COR-L47 (cell line): ENCODE results near the gene PTGS2.
"Not testable (repeated sequence)": the region's sequence is repeated elsewhere in the genome, so short reads cannot be mapped to it uniquely, and the experiment has no call there.

Experiments
- DNase-seq: peaks from one replicate; lab custom pipeline; 2025; lab: John Stamatoyannopoulos, UW

PTGS2 gene

GRCh38 chr1:186670297-186671135 lies 9.7 kb downstream of the PTGS2 start:
- DNase-seq: no peak

GRCh38 chr1:186669784-186670183 lies 10.4 kb downstream of the PTGS2 start:
- not testable (repeated sequence) for DNase-seq

- DNase-seq: not testable (repeated sequence)
Measured at GRCh38 chr1:186664217-186664616, 16.0 kb downstream of the PTGS2 start.

GRCh38 chr1:186662752-186663151 lies 17.5 kb downstream of the PTGS2 start:
- DNase-seq: no peak

- no peak for DNase-seq
Measured at GRCh38 chr1:186659890-186660341, 20.3 kb downstream of the PTGS2 start.

- no peak for DNase-seq
Measured at GRCh38 chr1:186658999-186659398, 21.2 kb downstream of the PTGS2 start.

GRCh38 chr1:186657481-186657880 lies 22.7 kb downstream of the PTGS2 start:
- no peak for DNase-seq

GRCh38 chr1:186655876-186656275 lies 24.3 kb downstream of the PTGS2 start:
- no peak for DNase-seq

GRCh38 chr1:186654741-186655140 lies 25.5 kb downstream of the PTGS2 start:
- no peak for DNase-seq

GRCh38 chr1:186653312-186653711 lies 26.9 kb downstream of the PTGS2 start:
- DNase-seq: no peak

GRCh38 chr1:186648613-186649012 lies 31.6 kb downstream of the PTGS2 start:
- no peak for DNase-seq

- not testable (repeated sequence) for DNase-seq
Measured at GRCh38 chr1:186647985-186648384, 32.2 kb downstream of the PTGS2 start.

GRCh38 chr1:186643614-186644013 lies 36.6 kb downstream of the PTGS2 start:
- DNase-seq: no peak

- not testable (repeated sequence) for DNase-seq
Measured at GRCh38 chr1:186637567-186637966, 42.7 kb downstream of the PTGS2 start.

GRCh38 chr1:186636786-186637185 lies 43.4 kb downstream of the PTGS2 start:
- no peak for DNase-seq

- peak; percentile 5 for DNase-seq
Measured at GRCh38 chr1:186634511-186634910, 45.7 kb downstream of the PTGS2 start.

GRCh38 chr1:186633116-186633515 lies 47.1 kb downstream of the PTGS2 start:
- no peak for DNase-seq

- no peak for DNase-seq
Measured at GRCh38 chr1:186629341-186629740, 50.9 kb downstream of the PTGS2 start.

GRCh38 chr1:186628910-186629309 lies 51.3 kb downstream of the PTGS2 start:
- no peak for DNase-seq

- no peak for DNase-seq
Measured at GRCh38 chr1:186627019-186627418, 53.2 kb downstream of the PTGS2 start.

GRCh38 chr1:186626356-186626932 lies 53.8 kb downstream of the PTGS2 start:
- no peak for DNase-seq

GRCh38 chr1:186623551-186623950 lies 56.7 kb downstream of the PTGS2 start:
- DNase-seq: no peak
